A549 (cell line): Measurements from ENCODE around the gene CHTF18.

Experiments used
- FOSL2 ChIP-seq, 2 experiments: fragments of 450-650 bp in 1 of 2; fragments of >200 bp in 1 of 2; sonication (Bioruptor Twin) in 1 of 2; formaldehyde crosslinking; IDR thresholded peaks; 2 replicates each; pipeline versions ENCODE4 v1.5.0 to v1.6.1; 2016 to 2020; ENCODE audit warnings: mild to moderate bottlenecking in 1 of 2, moderate library complexity in 1 of 2
- KDM1A ChIP-seq: fragments of 200-600 bp; sonication (generic); IDR thresholded peaks from 2 replicates; pipeline ENCODE4 v1.6.1; 2016; ENCODE audit warnings: low read depth, mild to moderate bottlenecking
- PHF8 ChIP-seq: fragments of 200-600 bp; sonication (generic); IDR thresholded peaks from 2 replicates; pipeline ENCODE4 v1.6.1; 2016; ENCODE audit warnings: low read depth, mild to moderate bottlenecking, antibody characterized with exemption, moderate library complexity, borderline replicate concordance
- POLR2AphosphoS2 ChIP-seq: conservative IDR thresholded peaks from 2 replicates; pipeline ENCODE4 v1.6.1; 2012; ENCODE audit warnings: low read length, improper control_type of control experiment, inconsistent platforms
- RNF2 ChIP-seq: fragments of 200-600 bp; sonication (generic); IDR thresholded peaks from 2 replicates; pipeline ENCODE4 v1.6.1; 2016; ENCODE audit warnings: low read depth, mild to moderate bottlenecking, antibody characterized with exemption, moderate library complexity, borderline replicate concordance
- ZFP36 ChIP-seq: fragments of 450-650 bp; IDR thresholded peaks from 2 replicates; pipeline ENCODE4 v1.6.1; 2014; ENCODE audit warnings: borderline replicate concordance; ENCODE audit not compliant: partially characterized antibody
- TF ChIP-seq, protein P1 (sequence below): fragments of >200 bp; sonication (Bioruptor Twin); formaldehyde crosslinking; IDR thresholded peaks from 3 replicates; pipeline ENCODE4 v1.5.1; 2016
- TF ChIP-seq, protein P2 (sequence below): fragments of 250-450 bp; sonication (Bioruptor Pico); IDR thresholded peaks from 2 replicates; pipeline ENCODE4 v1.5.0; 2021; ENCODE audit warnings: mild to moderate bottlenecking, moderate library complexity, borderline replicate concordance
- TF ChIP-seq, protein P3 (sequence below): IDR thresholded peaks from 2 replicates; pipeline ENCODE4 v1.6.1; 2012

DNA sequence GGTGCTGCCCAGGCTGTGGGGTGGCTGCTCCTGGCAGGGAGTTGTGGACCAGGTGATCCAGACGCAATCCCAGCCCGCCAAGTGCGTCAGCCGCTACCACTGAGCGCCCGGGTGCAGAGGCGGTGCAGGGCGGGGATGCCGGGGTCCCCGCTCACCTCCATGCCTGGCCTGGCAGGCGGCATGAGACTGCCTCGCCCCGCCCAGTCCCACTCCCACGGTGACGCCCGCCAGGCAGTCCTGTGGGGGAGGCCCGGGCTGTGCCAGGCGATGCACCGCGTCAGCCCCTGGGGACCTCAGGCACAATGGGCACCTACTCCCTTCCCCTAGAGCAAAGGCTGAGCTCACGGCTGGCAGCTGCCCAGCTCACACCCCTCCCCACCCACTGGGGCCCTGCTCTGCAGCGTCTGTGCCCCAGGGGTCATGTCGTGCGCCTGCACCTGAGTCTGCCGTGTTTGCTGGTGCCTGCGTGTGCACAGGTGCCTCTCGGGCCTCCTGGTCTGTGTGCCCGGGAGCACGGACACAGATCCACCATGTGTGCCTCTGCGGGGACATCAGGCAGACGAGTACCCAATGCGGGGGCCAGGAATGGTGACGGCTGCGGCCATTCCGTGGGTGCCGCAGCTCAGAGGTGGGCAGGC lies 5.5 kb upstream of the CHTF18 start:
- no peak for TF ChIP-seq POLR2AphosphoS2
- no peak for TF ChIP-seq KDM1A
- TF ChIP-seq, protein P1, sequence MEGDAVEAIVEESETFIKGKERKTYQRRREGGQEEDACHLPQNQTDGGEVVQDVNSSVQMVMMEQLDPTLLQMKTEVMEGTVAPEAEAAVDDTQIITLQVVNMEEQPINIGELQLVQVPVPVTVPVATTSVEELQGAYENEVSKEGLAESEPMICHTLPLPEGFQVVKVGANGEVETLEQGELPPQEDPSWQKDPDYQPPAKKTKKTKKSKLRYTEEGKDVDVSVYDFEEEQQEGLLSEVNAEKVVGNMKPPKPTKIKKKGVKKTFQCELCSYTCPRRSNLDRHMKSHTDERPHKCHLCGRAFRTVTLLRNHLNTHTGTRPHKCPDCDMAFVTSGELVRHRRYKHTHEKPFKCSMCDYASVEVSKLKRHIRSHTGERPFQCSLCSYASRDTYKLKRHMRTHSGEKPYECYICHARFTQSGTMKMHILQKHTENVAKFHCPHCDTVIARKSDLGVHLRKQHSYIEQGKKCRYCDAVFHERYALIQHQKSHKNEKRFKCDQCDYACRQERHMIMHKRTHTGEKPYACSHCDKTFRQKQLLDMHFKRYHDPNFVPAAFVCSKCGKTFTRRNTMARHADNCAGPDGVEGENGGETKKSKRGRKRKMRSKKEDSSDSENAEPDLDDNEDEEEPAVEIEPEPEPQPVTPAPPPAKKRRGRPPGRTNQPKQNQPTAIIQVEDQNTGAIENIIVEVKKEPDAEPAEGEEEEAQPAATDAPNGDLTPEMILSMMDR: no peak
- TF ChIP-seq RNF2: no peak
- no peak for TF ChIP-seq FOSL2 (IDR thresholded peaks at IDR 0.05)
- TF ChIP-seq FOSL2 (CRISPR knock-in tag; IDR thresholded peaks at IDR 0.05): no peak
- no peak for TF ChIP-seq ZFP36
- TF ChIP-seq, protein P2, sequence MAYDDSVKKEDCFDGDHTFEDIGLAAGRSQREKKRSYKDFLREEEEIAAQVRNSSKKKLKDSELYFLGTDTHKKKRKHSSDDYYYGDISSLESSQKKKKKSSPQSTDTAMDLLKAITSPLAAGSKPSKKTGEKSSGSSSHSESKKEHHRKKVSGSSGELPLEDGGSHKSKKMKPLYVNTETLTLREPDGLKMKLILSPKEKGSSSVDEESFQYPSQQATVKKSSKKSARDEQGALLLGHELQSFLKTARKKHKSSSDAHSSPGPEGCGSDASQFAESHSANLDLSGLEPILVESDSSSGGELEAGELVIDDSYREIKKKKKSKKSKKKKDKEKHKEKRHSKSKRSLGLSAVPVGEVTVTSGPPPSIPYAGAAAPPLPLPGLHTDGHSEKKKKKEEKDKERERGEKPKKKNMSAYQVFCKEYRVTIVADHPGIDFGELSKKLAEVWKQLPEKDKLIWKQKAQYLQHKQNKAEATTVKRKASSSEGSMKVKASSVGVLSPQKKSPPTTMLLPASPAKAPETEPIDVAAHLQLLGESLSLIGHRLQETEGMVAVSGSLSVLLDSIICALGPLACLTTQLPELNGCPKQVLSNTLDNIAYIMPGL (CRISPR knock-in tag): no peak
- TF ChIP-seq, protein P3, sequence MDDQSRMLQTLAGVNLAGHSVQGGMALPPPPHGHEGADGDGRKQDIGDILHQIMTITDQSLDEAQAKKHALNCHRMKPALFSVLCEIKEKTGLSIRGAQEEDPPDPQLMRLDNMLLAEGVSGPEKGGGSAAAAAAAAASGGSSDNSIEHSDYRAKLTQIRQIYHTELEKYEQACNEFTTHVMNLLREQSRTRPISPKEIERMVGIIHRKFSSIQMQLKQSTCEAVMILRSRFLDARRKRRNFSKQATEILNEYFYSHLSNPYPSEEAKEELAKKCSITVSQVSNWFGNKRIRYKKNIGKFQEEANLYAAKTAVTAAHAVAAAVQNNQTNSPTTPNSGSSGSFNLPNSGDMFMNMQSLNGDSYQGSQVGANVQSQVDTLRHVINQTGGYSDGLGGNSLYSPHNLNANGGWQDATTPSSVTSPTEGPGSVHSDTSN: 0 out of 2 replicates have a peak, but pooled peaks have one; percentile 11
- TF ChIP-seq PHF8: no peak
